ENCODE results near the gene HOXB2.

GRCh38 chr17:48544349-48545021 is 424 bp downstream of the HOXB2 start:
- TF ChIP-seq CTCF (IDR thresholded peaks at IDR 0.05; ENCODE audit: insufficient read depth, low read length, poor library complexity, severe bottlenecking) (no peak), EZH2phosphoT487 (conservative IDR thresholded peaks at IDR 0.05; ENCODE audit: low read length) (no peak)

Data from SU-DHL-6 (cell line).